Measurements from ENCODE around the gene ZFP91.
A peak's percentile ranks its signal among the peaks of the same experiment; 100 is the strongest.

The ZFP91 gene, protein sequence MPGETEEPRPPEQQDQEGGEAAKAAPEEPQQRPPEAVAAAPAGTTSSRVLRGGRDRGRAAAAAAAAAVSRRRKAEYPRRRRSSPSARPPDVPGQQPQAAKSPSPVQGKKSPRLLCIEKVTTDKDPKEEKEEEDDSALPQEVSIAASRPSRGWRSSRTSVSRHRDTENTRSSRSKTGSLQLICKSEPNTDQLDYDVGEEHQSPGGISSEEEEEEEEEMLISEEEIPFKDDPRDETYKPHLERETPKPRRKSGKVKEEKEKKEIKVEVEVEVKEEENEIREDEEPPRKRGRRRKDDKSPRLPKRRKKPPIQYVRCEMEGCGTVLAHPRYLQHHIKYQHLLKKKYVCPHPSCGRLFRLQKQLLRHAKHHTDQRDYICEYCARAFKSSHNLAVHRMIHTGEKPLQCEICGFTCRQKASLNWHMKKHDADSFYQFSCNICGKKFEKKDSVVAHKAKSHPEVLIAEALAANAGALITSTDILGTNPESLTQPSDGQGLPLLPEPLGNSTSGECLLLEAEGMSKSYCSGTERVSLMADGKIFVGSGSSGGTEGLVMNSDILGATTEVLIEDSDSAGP

DNA sequence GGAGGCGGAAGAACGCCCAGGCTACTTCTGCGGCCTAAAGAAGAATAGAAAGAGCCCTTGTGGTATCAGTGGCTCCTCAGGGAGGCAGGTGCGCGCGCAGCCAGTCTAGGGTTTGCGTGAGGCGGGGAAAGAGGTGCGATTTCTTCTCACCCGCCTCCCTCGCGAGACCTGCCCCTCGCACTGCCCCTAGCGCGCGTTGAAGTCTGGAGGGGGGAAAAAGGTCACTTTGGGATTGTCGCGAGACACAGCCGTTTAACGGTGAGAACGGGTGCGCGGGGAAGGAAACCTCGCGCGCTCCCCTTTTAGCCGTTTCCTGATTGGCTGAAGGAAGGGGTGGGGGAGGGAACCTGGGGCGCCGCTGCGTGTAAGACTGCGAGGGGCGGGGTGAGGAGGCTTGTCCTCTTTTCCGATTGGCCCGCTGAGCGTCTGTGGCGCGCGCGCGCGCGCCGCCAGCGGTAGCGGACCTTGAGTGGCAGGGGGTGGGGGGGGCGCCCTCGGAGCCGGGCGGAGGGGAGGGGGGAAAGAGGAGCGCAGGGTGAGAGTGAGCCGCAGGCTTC lies at the start of gene ZFP91:
ZFP91 (plus strand) TSS at position 429 of the 557 bp plus-strand sequence. CDS start 219 bp downstream, outside the sequence.
- peak within 1 kb of the TSS; percentile 95 for H3K4me3 ChIP-seq (ENCODE audit: control insufficient read depth, low read depth, low read length)
- peak; percentile 97 for DNase-seq (ENCODE audit: low read depth)
- TF ChIP-seq CTCF (conservative IDR thresholded peaks at IDR 0.05; ENCODE audit: control insufficient read depth, insufficient read depth, low read depth, low read length), result no peak

DNA sequence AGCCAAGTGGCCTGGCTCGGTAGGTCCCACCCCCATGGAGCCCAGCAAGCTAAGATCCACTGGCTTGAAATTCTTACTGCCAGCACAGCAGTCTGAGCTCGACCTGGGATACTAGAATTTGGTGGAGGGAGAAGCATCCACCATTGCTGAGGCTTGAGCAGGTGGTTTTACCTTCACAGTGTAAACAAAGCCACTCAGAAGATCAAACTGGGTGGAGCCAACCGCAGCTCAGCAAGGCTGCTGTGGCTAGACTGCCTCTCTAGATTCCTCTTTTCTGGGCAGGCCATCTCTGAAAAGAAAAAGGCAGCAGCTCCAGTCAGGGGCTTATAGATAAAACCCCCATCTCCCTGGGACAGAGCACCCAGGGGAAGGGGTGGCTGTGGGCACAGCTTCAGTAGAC lies 48.6 kb upstream of the ZFP91 start:
- TF ChIP-seq CTCF (conservative IDR thresholded peaks at IDR 0.05; ENCODE audit: control insufficient read depth, insufficient read depth, low read depth, low read length), result no peak
- no peak for DNase-seq (ENCODE audit: low read depth)
- H3K4me3 ChIP-seq (ENCODE audit: control insufficient read depth, low read depth, low read length), result no peak overlapping the region

DNA sequence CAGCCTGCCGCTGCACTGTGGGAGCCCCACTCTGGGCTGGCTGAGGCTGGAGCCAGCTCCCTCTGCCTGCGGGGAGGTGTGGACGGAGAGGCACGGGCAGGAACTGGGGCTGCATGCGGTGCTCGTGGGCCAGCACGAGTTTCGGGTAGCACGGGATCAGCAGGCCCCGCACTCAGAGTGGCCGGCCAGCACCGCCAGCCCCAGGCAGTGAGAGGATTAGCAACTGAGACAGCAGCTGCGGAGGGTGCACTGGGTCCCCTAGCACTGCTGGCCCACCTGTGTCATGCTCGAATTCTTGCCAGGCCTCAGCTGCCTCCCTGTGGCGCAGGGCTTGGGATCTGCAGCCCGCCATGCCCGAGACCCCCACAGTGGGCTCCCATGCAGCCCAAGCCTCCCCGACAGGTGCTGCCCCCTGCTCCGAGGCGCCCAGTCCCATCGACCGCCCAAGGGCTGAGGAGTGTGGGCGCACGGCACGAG lies 47.0 kb upstream of the ZFP91 start:
- no peak for DNase-seq (ENCODE audit: low read depth)

GRCh38 chr11:58546841-58547240 lies 32.0 kb upstream of the ZFP91 start:
- no peak for DNase-seq (ENCODE audit: low read depth)
- TF ChIP-seq CTCF (conservative IDR thresholded peaks at IDR 0.05; ENCODE audit: control insufficient read depth, insufficient read depth, low read depth, low read length), result no peak
- no peak overlapping the region for H3K4me3 ChIP-seq (ENCODE audit: control insufficient read depth, low read depth, low read length)

More for the DNA sequence above, 47.0 kb upstream of the ZFP91 start:
- TF ChIP-seq CTCF (conservative IDR thresholded peaks at IDR 0.05; ENCODE audit: control insufficient read depth, insufficient read depth, low read depth, low read length), result no peak
- H3K4me3 ChIP-seq (ENCODE audit: control insufficient read depth, low read depth, low read length), result no peak overlapping the region

- H3K4me3 ChIP-seq (ENCODE audit: control insufficient read depth, low read depth, low read length), result no peak overlapping the region
- no peak for DNase-seq (ENCODE audit: low read depth)
- no peak for TF ChIP-seq CTCF (conservative IDR thresholded peaks at IDR 0.05; ENCODE audit: control insufficient read depth, insufficient read depth, low read depth, low read length)
Observed at GRCh38 chr11:58549644-58550043, 29.2 kb upstream of the ZFP91 start.

DNA sequence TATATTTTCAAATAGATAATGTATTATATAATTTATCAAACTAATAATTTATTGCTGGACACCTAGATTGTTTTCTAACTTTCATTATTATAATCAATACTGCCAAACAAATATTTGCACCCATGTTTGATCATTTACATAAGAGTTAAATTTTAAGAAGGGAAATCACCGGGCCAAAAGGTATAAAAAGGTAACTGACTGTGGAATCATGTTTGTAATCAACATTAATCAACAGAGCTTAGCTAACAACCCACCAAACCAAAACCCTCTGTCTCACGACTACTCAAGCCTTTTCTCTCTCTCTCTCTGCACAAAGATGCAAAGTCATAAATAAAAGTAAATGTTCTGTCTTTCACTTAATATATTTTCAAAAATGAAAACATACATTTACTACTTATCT lies 18.0 kb upstream of the ZFP91 start:
- no peak for DNase-seq (ENCODE audit: low read depth)
- H3K4me3 ChIP-seq (ENCODE audit: control insufficient read depth, low read depth, low read length), result no peak overlapping the region
- TF ChIP-seq CTCF (conservative IDR thresholded peaks at IDR 0.05; ENCODE audit: control insufficient read depth, insufficient read depth, low read depth, low read length), result no peak
